Keratinocyte (primary cell): ENCODE measurements around the gene ACTL10.

Experiments
- EZH2 ChIP-seq: IDR thresholded peaks from one replicate; pipeline ENCODE4 v1.6.1; 2012; ENCODE audit warnings: inconsistent platforms, mild to moderate bottlenecking, low read length, moderate library complexity
- TF ChIP-seq, protein P1 (sequence below), 3 experiments: IDR thresholded peaks in 1 of 3; conservative IDR thresholded peaks in 1 of 3; optimal IDR thresholded peaks in 1 of 3; 2 replicates in 2 of 3; 3 replicates in 1 of 3; pipeline versions ENCODE3 to v1.5.1; 2011; ENCODE audit warnings: low read length in 3 of 3, mild to moderate bottlenecking in 3 of 3, moderate library complexity in 2 of 3, control low read depth in 1 of 3, inconsistent platforms in 1 of 3; ENCODE audit not compliant: insufficient read depth in 2 of 3; ENCODE audit errors: extremely low read depth in 1 of 3

DNA sequence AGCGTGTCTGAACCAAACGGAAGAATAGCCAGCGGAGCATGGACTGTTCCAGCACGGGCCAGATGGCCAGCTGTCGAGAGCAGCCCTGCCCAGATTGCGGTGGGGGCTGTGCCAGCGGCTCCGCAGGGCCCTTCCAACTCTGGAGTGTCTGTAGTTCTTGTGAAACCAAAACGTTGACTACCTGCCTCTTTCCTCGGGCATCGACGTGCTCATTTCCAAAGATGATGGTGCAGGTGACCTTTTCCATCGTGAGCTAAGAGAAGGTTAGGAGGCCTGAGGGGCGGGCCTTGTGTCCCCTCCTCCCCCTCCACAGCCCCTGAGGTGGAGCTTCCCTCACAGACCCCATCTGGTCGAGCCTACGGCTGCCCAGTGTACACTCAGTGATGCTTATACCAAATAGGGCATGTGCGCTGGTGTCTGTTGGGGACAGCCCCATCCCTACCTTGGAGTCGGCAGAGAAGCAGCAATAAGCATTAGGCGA is 17.5 kb upstream of the ACTL10 start:
- TF ChIP-seq, protein P1, sequence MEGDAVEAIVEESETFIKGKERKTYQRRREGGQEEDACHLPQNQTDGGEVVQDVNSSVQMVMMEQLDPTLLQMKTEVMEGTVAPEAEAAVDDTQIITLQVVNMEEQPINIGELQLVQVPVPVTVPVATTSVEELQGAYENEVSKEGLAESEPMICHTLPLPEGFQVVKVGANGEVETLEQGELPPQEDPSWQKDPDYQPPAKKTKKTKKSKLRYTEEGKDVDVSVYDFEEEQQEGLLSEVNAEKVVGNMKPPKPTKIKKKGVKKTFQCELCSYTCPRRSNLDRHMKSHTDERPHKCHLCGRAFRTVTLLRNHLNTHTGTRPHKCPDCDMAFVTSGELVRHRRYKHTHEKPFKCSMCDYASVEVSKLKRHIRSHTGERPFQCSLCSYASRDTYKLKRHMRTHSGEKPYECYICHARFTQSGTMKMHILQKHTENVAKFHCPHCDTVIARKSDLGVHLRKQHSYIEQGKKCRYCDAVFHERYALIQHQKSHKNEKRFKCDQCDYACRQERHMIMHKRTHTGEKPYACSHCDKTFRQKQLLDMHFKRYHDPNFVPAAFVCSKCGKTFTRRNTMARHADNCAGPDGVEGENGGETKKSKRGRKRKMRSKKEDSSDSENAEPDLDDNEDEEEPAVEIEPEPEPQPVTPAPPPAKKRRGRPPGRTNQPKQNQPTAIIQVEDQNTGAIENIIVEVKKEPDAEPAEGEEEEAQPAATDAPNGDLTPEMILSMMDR (optimal IDR thresholded peaks at IDR 0.05 in 1 of 3, IDR thresholded peaks at IDR 0.05 in 1 of 3, conservative IDR thresholded peaks at IDR 0.05 in 1 of 3; ENCODE audit: extremely low read depth in 1 of 3, insufficient read depth in 2 of 3, low read length in 3 of 3): no peak
- TF ChIP-seq EZH2: no peak
